Fibroblast of mammary gland (primary cell): Measurements from ENCODE around the gene ZNF345.
A peak's percentile ranks its signal among the peaks of the same experiment; 100 is the strongest.

Experiments used
- DNase-seq: peaks from one replicate; pipeline ENCODE4 v3.0.0-alpha.2; 2010; ENCODE audit warnings: low read depth
- H3K4me3 ChIP-seq: 2 replicates; pipeline ENCODE4 v1.5.1; 2011; ENCODE audit warnings: low read depth, mild to moderate bottlenecking, low read length, moderate library complexity; ENCODE audit not compliant: control insufficient read depth
- CTCF ChIP-seq: conservative IDR thresholded peaks from 2 replicates; pipeline ENCODE4 v1.5.1; 2011; ENCODE audit warnings: low read depth, low read length, inconsistent platforms; ENCODE audit not compliant: control insufficient read depth, insufficient read depth

Gene ZNF345

GRCh38 chr19:36850559-36851442, at the start of gene ZNF345:
TSS of gene ZNF345 (plus strand) at chr19:36850876. CDS start at chr19:36876831, 25,955 bp downstream.
- DNase-seq, result peak; percentile 94
- peak within 1 kb of the TSS; percentile 98 for H3K4me3 ChIP-seq
- TF ChIP-seq CTCF, result no peak

- no peak overlapping the region for H3K4me3 ChIP-seq
- no peak for TF ChIP-seq CTCF
- no peak for DNase-seq
Observed at GRCh38 chr19:36805364-36805763, 45.3 kb upstream of the ZNF345 start.

DNA sequence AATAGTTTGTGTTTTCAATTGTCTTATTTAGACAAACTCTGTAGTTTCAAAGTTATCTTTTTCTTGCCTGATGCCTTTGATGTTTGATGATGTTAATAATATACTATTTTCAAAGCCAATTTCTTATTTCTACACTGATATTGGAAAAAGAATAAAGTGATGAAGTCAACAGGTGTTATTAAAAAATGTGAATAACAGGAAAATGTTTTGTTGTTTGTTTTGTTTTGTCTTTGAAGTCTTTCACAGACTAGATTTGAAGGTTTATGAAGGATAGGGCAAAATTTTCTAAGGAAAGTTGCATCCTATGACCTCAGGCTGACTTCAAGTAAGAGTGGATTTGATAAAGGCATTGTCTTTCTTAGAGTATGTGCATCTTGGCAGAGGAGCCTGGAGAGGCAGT, 43.6 kb upstream of the ZNF345 start:
- no peak for TF ChIP-seq CTCF
- no peak overlapping the region for H3K4me3 ChIP-seq
- no peak for DNase-seq

DNA sequence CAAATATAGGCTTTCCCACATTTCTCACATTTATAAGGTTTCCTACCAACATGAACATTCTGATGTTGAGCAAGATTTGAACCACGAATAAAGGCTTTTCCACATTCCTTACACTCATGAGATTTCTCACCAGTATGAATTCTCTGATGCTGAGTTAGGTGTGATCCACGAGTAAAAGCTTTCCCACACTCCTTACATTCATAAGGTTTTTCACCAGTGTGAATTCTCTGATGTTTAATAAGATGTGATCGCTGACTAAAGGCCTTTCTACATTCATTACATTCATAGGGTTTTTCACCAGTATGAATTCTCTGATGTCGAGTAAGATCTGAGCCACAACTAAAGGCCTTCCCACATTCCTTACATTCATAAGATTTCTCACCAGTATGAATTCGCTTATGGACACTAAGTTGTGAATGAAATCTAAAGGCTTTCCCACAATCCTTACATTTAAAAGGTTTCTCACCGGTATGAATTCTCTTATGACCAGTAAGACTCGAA, 31.5 kb upstream of the ZNF345 start:
- TF ChIP-seq CTCF, result no peak
- DNase-seq, result peak; percentile 6
- no peak overlapping the region for H3K4me3 ChIP-seq

GRCh38 chr19:36821758-36822157, 28.9 kb upstream of the ZNF345 start:
- no peak for DNase-seq
- H3K4me3 ChIP-seq, result no peak overlapping the region
- TF ChIP-seq CTCF, result no peak

GRCh38 chr19:36833430-36833829, 17.2 kb upstream of the ZNF345 start:
- no peak for DNase-seq
- TF ChIP-seq CTCF, result no peak
- H3K4me3 ChIP-seq, result no peak overlapping the region
